Osteocyte (in vitro differentiated cells): ENCODE measurements around the gene DNAL1. TPM values are rescaled to one million over a fixed set of nuclear protein-coding genes. Genes with fewer than 3 reads are reported as not detected.

Experiments used
- DNase-seq: peaks from one replicate; pipeline ENCODE4 v3.0.0; 2021; ENCODE audit warnings: mixed read lengths; ENCODE audit not compliant: unreplicated experiment; ENCODE audit errors: extremely low spot score
- H3K27ac Mint-ChIP-seq: one replicate; pipeline ENCODE4 v1.8.0; 2021; ENCODE audit warnings: mild to moderate bottlenecking, mixed read lengths; ENCODE audit not compliant: unreplicated experiment
- H3K27me3 Mint-ChIP-seq: one replicate; pipeline ENCODE4 v1.8.0; 2021; ENCODE audit warnings: mixed read lengths; ENCODE audit not compliant: unreplicated experiment
- H3K36me3 Mint-ChIP-seq: one replicate; pipeline ENCODE4 v1.8.0; 2021; ENCODE audit warnings: mixed read lengths; ENCODE audit not compliant: unreplicated experiment
- H3K4me1 Mint-ChIP-seq: one replicate; pipeline ENCODE4 v1.8.0; 2021; ENCODE audit warnings: mixed read lengths; ENCODE audit not compliant: unreplicated experiment
- H3K4me3 Mint-ChIP-seq: one replicate; pipeline ENCODE4 v1.8.0; 2021; ENCODE audit warnings: mild to moderate bottlenecking, moderate library complexity, mixed read lengths; ENCODE audit not compliant: unreplicated experiment
- H3K9me3 Mint-ChIP-seq: one replicate; pipeline ENCODE4 v1.8.0; 2021; ENCODE audit warnings: mixed read lengths; ENCODE audit not compliant: unreplicated experiment
- total RNA-seq: library from RNA; stranded (reverse); gene quantifications from 2 replicates; pipeline ENCODE4 v1.2.1, GENCODE V29; 2021
- TF ChIP-seq, protein P1 (sequence below): fragments of 200-600 bp; sonication (generic); IDR thresholded peaks from 2 replicates; pipeline ENCODE4 v1.5.0; 2021; ENCODE audit warnings: antibody characterized with exemption, mild to moderate bottlenecking, moderate library complexity

Gene DNAL1
- total RNA-seq, 1 donor from 2014 or later = 12.5 TPM

DNA sequence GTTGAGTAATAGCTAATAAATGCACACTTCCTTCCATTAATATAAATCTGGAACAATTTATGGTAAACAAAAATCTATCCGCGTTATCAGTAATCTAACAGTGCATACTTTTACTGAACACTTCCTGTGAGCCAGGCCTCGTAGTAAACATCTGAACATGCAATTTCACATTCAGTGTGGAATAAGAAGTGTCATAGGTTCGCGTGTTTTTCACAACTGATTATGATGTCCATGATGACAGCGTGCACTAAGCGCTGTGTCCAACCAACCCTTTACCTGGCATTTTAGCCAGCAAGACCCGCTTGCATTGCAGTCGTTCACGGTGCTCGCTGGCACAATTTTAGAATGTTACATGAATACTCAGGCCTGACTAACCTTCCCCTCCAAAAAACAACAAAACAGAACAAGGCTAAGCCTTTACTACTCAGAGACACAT is 67.3 kb downstream of the DNAL1 start:
- Mint-ChIP-seq H3K36me3 (peaks cover 14% of the 10 kb centered on the region), H3K4me1 (peaks cover 42% of the 10 kb centered on the region)
- no peak for DNase-seq

DNA sequence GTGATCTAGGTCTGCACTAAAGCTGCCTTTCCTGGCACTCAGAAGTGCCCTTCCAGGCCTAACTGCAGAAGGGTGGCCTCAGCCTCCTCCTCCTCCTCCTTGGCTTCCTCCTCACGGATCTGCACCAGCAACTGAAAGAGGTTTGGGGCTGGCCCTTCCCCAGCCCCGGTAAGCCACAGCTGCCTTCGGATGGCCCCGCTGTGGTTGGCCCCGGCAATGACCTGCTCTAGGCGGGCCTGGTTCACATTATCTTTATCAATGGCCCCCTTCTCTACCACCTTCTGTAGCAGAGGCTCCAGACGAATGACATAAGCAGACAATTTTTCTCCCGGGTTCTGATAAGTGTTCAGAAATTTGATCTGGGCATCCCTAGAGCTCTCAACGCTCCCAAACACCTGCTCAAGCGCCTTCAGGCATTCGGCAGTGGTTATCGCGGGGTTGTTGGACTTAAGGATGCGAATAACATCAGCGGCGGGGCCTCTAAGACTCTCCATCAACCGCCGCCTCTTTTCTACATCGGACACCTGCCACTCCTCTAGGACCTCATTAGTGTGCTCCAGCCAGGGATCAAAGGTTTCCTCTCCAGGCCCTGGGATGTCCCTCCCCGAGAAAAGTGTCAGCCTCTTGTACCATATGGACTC is 67.9 kb downstream of the DNAL1 start:
- no peak for DNase-seq
- Mint-ChIP-seq H3K4me3 (peak overlapping the region; percentile 90), H3K36me3 (peaks cover 16% of the 10 kb centered on the region), H3K9me3 (no peaks in the 10 kb centered on the region), H3K4me1 (peaks cover 48% of the 10 kb centered on the region), H3K27ac (peak overlapping the region; percentile 97), H3K27me3 (no peaks in the 10 kb centered on the region)
- TF ChIP-seq, protein P1, sequence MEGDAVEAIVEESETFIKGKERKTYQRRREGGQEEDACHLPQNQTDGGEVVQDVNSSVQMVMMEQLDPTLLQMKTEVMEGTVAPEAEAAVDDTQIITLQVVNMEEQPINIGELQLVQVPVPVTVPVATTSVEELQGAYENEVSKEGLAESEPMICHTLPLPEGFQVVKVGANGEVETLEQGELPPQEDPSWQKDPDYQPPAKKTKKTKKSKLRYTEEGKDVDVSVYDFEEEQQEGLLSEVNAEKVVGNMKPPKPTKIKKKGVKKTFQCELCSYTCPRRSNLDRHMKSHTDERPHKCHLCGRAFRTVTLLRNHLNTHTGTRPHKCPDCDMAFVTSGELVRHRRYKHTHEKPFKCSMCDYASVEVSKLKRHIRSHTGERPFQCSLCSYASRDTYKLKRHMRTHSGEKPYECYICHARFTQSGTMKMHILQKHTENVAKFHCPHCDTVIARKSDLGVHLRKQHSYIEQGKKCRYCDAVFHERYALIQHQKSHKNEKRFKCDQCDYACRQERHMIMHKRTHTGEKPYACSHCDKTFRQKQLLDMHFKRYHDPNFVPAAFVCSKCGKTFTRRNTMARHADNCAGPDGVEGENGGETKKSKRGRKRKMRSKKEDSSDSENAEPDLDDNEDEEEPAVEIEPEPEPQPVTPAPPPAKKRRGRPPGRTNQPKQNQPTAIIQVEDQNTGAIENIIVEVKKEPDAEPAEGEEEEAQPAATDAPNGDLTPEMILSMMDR = no peak

More for the DNA sequence above, 67.3 kb downstream of the DNAL1 start:
- H3K9me3 Mint-ChIP-seq = no peaks in the 10 kb centered on the region
- H3K27ac Mint-ChIP-seq = peak overlapping the region; percentile 97
- TF ChIP-seq, protein P1 = no peak
- H3K27me3 Mint-ChIP-seq = no peaks in the 10 kb centered on the region
- peak overlapping the region; percentile 90 for H3K4me3 Mint-ChIP-seq

DNA sequence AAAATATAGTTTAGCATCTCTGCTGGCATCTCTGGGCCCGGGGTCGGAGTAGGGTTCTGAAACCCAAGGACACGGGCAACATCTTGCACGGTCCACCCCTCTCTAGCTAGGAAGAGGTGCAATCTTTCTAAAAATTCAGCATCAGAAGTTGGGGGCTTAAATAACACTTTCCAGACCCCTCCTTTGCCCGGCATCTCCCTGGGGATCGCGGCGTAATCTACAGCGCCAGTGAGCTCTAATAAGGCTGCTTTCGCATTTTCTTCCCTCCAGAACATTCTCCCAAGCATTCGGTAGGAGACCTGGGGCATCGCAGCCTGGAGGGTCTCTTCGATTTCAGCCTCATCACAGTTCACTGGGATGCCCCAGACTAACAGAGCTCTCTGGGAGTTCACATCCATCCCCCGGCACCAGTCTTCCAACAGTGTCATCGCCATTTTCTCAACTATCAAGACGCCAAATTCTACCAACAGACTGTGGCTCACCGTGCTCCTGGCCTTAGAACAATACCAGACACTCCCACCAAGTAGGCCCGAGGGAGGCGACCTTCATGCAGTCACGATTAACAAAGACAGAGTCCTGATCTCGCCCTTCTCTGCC is 68.5 kb downstream of the DNAL1 start:
- DNase-seq = no peak
- Mint-ChIP-seq H3K27me3 (no peaks in the 10 kb centered on the region), H3K36me3 (peaks cover 22% of the 10 kb centered on the region), H3K4me1 (peaks cover 54% of the 10 kb centered on the region), H3K27ac (peak overlapping the region; percentile 97), H3K9me3 (no peaks in the 10 kb centered on the region), H3K4me3 (peak overlapping the region; percentile 90)
- TF ChIP-seq, protein P1 = no peak

DNA sequence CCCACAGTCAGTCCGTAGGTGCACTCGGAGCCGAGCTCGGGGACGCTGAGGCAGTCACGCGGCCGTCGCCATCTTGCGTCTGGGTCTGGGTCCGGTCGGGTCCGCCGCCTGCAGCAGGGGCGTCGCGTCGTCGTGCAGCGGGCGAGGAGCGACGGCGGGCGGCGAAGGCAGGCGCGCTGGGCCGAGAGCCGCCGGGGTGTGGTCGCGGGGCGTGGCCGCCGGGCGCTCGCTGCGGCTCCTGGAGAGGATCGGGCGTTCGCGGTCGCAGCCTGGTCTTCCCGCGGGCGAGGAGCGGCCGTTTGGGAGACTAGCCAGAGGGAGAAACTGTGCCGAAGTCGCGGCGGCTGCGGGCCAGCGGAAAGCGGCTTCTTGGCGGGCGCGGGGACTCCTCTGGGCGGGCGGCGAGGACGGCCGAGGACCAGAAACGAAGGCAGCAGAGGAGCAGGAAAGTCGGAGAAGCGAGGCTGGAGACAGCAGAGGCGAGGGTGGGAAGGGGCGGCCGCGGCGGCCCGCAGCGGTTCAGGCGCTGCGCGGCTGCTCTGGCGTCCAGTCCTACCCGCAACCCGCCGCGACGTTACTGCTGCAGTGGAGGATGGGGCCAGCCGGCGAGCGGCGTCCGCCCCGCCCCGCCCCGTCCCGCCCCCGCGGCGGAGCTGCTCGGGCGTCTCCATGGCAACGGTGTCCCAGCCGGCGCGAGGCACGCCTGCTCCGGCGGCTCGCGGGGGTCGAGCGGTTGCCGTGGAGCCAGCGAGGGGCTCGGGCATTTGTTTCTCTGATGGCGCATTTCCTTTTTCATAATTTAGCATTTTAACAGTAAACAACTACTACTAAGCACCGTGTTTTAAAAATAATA is 69.2 kb downstream of the DNAL1 start, which contains the start of gene PNMA1:
Gene PNMA1, minus strand, starts transcription at position 582 of the 853 bp plus-strand sequence. CDS start 745 bp downstream, outside the sequence.
- peak; percentile 95 for DNase-seq
- Mint-ChIP-seq H3K36me3 (peaks cover 23% of the 10 kb centered on the region), H3K27ac (peak within 1 kb of the TSS; percentile 97), H3K4me1 (peaks cover 53% of the 10 kb centered on the region), H3K27me3 (no peaks in the 10 kb centered on the region), H3K9me3 (no peaks in the 10 kb centered on the region), H3K4me3 (peak within 1 kb of the TSS; percentile 90)
- TF ChIP-seq, protein P1 = no peak
